Adrenal gland (tissue), 12 donors: ENCODE results near the gene USF2. TPM values are rescaled to one million over a fixed set of nuclear protein-coding genes. Genes with fewer than 3 reads are reported as not detected.

Source experiments
- DNase-seq, 7 donors: peaks; one replicate each; pipeline ENCODE4 v3.0.0-alpha.2; 2019 to 2020
- H3K27ac ChIP-seq, 5 donors: fragments of 200-600 bp; sonication (generic) in 4 of 5; 1 replicate in 3 of 5; 2 replicates in 2 of 5; pipeline versions ENCODE4 v1.5.1 to v1.8.0; 2016 to 2020; ENCODE audit warnings: mild to moderate bottlenecking in 1 of 5
- H3K27me3 ChIP-seq: fragments of 200-600 bp; 2 replicates; pipeline ENCODE4 v1.8.0; 2021
- H3K36me3 ChIP-seq, 2 donors: fragments of 200-600 bp; replicated peaks in 1 of 2; 1 replicate in 1 of 2; 2 replicates in 1 of 2; pipeline versions ENCODE4 v1.5.1 to v1.8.0; 2018 to 2022
- H3K4me1 ChIP-seq, 2 donors: fragments of 200-600 bp; replicated peaks in 1 of 2; 1 replicate in 1 of 2; 2 replicates in 1 of 2; pipeline versions ENCODE4 v1.5.1 to v1.8.0; 2018 to 2021
- H3K4me3 ChIP-seq, 4 donors: fragments of 200-600 bp; sonication (generic) in 3 of 4; one replicate each; pipeline ENCODE4 v1.5.1; 2016 to 2018
- H3K9me3 ChIP-seq, 3 donors: fragments of 200-600 bp; sonication (generic) in 1 of 3; replicated peaks in 1 of 3; 1 replicate in 2 of 3; 2 replicates in 1 of 3; pipeline versions ENCODE4 v1.5.1 to v1.8.0; 2016 to 2021
- CTCF ChIP-seq, 6 experiments: fragments of 450-650 bp in 4 of 6; fragments of 200-600 bp in 2 of 6; sonication (generic) in 1 of 6; IDR thresholded peaks; 1 replicate in 5 of 6; 2 replicates in 1 of 6; pipeline versions ENCODE4 v1.5.1 to v1.8.0; 2016 to 2021; ENCODE audit warnings: antibody characterized with exemption in 6 of 6, mild to moderate bottlenecking in 2 of 6, moderate library complexity in 1 of 6
- POLR2A ChIP-seq, 2 donors: fragments of 450-650 bp; IDR thresholded peaks; one replicate each; pipeline ENCODE4 v1.6.1; 2017; ENCODE audit warnings: antibody characterized with exemption in 2 of 2, mild to moderate bottlenecking in 2 of 2, moderate library complexity in 1 of 2
- WGBS, 4 donors: extraction: QIAGEN DNeasy Blood & Tissue Kit in 2 of 4; methylation state at CpG; one replicate each; pipeline versions ENCODE4 v1.1.5 to v1.1.7; 2013 to 2017; 5-methylcytosine and 5-hydroxymethylcytosine counted together
- intact Hi-C, 2 donors: fragments of 100-400 bp; cut with DNase I; formaldehyde crosslinking; loops; one replicate each; pipeline versions ENCODE4 v1.14.1 to v1.15.0; 2022 to 2023
- polyA plus RNA-seq, 3 donors: library from polyadenylated mRNA; stranded (reverse); fragments of 200-250 nt in 2 of 3; fragments of 350-450 nt in 1 of 3; fragmentation: Illumina TruSeq in 1 of 3; extraction: RNeasy Lipid Tissue Mini Kit (QIAGEN cat#74804) in 1 of 3; gene quantifications; one replicate each; pipeline ENCODE4 v1.2.3, GENCODE V29; 2013 to 2014
- total RNA-seq, 9 donors: library from RNA; depleted of rRNA in 4 of 9; stranded (reverse); fragments of >200 nt in 4 of 9; fragments of 120-200 nt in 1 of 9; fragmentation: NEBNext Ultra II Directional in 1 of 9; extraction: Animal tissue kit (Norgen Biotek cat#: 25700) in 1 of 9; gene quantifications; one replicate each; pipeline versions ENCODE4 v1.1.0 to v1.2.4, GENCODE V29; 2013 to 2023
- donor health status: healthy with polysubstance abuse.
- donor health status: Bipolar disorder and iron deficiency.
- donor health status: DM: yes; HTN: yes; CAD: no.
- donor health status: DM: no; HTN: no; CAD: no.
- donor health status: DM: no; HTN: no; CAD: no.
- donor health status: DM: yes; HTN: yes; CAD: no.

Gene USF2
- total and polyA plus RNA-seq, 12 donors, result 50.6 to 302 (median 146) TPM

GRCh38 chr19:35272954-35273649 is 4.3 kb downstream of the USF2 start:
- H3K9me3 ChIP-seq, result no peaks in the 10 kb centered on the region
- H3K27me3 ChIP-seq, result no peaks in the 10 kb centered on the region
- 77 to 83% (median 81%) methylated on average over 9 to 10 of the region's 10 CpGs for WGBS, 4 donors
- no peak for DNase-seq
- H3K4me3 ChIP-seq, result no peak overlapping the region
- peaks cover 0 to 69% of the 10 kb centered on the region in 2 donors for H3K36me3 ChIP-seq
- peaks cover 3 to 11% of the 10 kb centered on the region in 2 donors for H3K4me1 ChIP-seq
- no peak for TF ChIP-seq CTCF (IDR thresholded peaks at IDR 0.05)
- no peak for TF ChIP-seq POLR2A (IDR thresholded peaks at IDR 0.05)
- H3K27ac ChIP-seq, result no peak overlapping the region
- intact Hi-C loops, result loop anchor here in 1 of 2 donors (10.0 kb wide), 1 partner anchor 192 kb away; no protein-coding TSS in a partner anchor

DNA sequence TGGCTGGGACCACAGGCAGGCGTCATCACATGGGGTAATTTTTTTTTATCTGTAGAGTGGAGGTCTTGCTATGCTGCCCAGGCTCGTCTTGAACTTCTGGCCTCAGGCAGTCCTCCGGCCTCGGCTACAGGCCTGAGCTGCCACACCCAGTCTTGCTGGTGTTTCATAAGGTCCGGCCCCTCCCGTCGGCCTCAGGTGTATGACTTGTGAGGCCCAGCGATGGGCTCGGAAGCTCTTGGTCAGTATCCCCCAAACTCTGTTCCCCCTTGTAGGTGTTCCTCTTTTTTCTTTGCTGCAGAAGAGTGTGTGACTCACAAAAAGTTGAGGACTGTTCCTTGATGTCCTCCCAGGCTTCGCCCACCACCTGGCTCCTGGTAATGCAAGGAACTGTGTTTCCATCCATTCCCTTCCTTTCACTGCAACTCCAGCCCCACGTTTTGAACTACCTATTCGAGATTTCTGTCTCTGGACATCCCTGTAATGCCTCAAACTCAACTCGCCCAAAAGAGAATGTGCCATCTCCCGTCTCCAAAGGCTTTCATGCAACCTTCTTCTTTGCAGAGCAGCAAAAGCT is 5.0 kb downstream of the USF2 start:
- intact Hi-C loops, result loop anchor here in 1 of 2 donors (10.0 kb wide), 1 partner anchor 191 kb away; no protein-coding TSS in a partner anchor
- peaks cover 0 to 76% of the 10 kb centered on the region in 2 donors for H3K36me3 ChIP-seq
- no peak overlapping the region for H3K27ac ChIP-seq

DNA sequence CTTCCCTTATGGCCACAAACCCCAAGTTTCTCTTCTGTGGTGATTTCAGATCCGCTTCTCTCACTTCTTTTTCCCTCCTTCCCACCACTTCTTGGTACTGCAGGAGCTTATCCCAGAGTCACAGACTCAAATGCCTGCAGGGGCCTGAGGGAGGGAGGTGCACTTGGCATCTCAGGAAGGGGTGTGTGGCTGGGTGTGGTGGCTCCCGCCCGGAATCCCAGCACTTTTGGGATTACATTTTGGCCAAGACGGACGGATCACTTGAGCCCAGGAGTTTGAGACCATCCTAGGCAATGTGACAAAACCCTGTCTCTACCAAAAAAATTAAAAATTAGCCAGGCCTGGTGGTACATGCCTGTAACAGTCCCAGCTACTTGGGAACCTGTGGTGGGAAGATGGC is 5.6 kb downstream of the USF2 start:
- peaks cover 15 to 19% of the 10 kb centered on the region in 2 donors for H3K4me1 ChIP-seq
- H3K27ac ChIP-seq, result no peak overlapping the region
- no peaks in the 10 kb centered on the region for H3K27me3 ChIP-seq
- DNase-seq, result no peak
- H3K9me3 ChIP-seq, result no peaks in the 10 kb centered on the region
- WGBS, 4 donors, result 84 to 93% (median 90%) methylated on average over 3 to 5 of the region's 5 CpGs
- no peak for TF ChIP-seq CTCF (IDR thresholded peaks at IDR 0.05)
- no peak overlapping the region for H3K4me3 ChIP-seq
- peaks cover 0 to 82% of the 10 kb centered on the region in 2 donors for H3K36me3 ChIP-seq
- intact Hi-C loops, result loop anchor here in 1 of 2 donors (10.0 kb wide), 1 partner anchor 190 kb away; no protein-coding TSS in a partner anchor

More for the DNA sequence above, 5.0 kb downstream of the USF2 start:
- 70 to 83% (median 72%) methylated on average over 13 to 14 of the region's 14 CpGs for WGBS, 4 donors
- DNase-seq, result no peak
- Histone ChIP-seq H3K27me3 (no peaks in the 10 kb centered on the region), H3K9me3 (no peaks in the 10 kb centered on the region), H3K4me1 (peaks cover 9 to 13% of the 10 kb centered on the region in 2 donors), H3K4me3 (no peak overlapping the region)
- TF ChIP-seq CTCF (IDR thresholded peaks at IDR 0.05) (no peak), POLR2A (IDR thresholded peaks at IDR 0.05) (no peak)

DNA sequence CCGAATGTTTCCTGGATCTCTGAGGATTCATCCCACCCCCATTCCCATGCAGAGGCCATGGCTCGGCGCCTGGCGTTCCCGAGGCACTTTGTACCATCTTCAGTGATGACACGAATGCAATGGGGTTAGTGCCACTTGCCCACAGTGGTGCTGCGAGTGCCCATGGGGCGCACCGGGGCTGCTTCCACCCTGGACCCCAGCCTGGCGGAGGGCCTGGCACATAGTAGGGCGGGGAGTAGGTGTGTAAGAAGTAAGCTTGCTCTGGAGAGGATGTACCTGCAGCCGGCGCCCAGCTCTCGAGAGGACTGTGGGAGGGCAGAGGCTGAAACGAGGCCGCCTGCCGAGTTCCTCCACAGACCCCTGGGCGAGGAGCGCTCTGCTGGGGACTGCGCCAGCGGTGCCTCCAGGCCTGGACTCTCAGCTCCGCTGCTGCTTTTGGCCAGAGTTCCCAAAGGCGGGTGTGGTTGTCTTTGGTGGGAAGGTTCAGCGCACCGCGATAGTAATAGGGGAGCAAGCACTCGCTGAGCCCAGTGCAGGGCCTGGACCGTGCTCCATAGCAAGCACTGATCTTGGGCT is 8.0 kb downstream of the USF2 start:
- intact Hi-C loops, result loop anchor here in 1 of 2 donors (10.0 kb wide), 1 partner anchor 188 kb away; no protein-coding TSS in a partner anchor
- H3K27ac ChIP-seq, result no peak overlapping the region
- no peak for DNase-seq
- peaks cover 0 to 69% of the 10 kb centered on the region in 2 donors for H3K36me3 ChIP-seq
- WGBS, 4 donors, result 94 to 96% (median 96%) methylated on average over 18 to 28 of the region's 28 CpGs
- H3K9me3 ChIP-seq, result no peaks in the 10 kb centered on the region
- TF ChIP-seq POLR2A (IDR thresholded peaks at IDR 0.05) (no peak), CTCF (IDR thresholded peaks at IDR 0.05) (no peak)
- no peaks in the 10 kb centered on the region for H3K27me3 ChIP-seq
- no peak overlapping the region for H3K4me3 ChIP-seq
- H3K4me1 ChIP-seq, result peaks cover 11 to 15% of the 10 kb centered on the region in 2 donors
